Endothelial cell of umbilical vein (primary cell): ENCODE data around the gene GLYAT. TPM values are rescaled to one million over a fixed set of nuclear protein-coding genes. Genes with fewer than 3 reads are reported as not detected.

Source experiments
- BruUV-seq: library from RNA; stranded (reverse); fragments of 400-500 nt; replicated peaks from 2 replicates; lab custom pipeline; 2021; lab: Mats Ljungman, UMichigan
- CTCF ChIA-PET: fragments of 300-600, 350-600 bp; sonication (Branson Sonifier 250); formaldehyde crosslinking; loops from one replicate; lab custom pipeline; 2021; ENCODE audit warnings: antibody characterized with exemption, inconsistent platforms; lab: Charles Lee
- POLR2A ChIA-PET: fragments of 300-600, 350-600 bp; sonication (Branson Sonifier 250); formaldehyde crosslinking; loops from one replicate; lab custom pipeline; 2021; ENCODE audit warnings: antibody characterized with exemption, inconsistent platforms; lab: Charles Lee
- DNase-seq: peaks from one replicate; pipeline ENCODE4 v3.0.0-alpha.2; 2011; ENCODE audit warnings: low read depth, low spot score
- FAIRE-seq: peaks from 2 replicates; lab custom pipeline; 2011; peaks lifted over from hg19 to GRCh38; lab: Jason Lieb, UNC
- H2AFZ ChIP-seq: 2 replicates; pipeline ENCODE4 v1.6.0; 2012; ENCODE audit warnings: low read depth, low read length, control low read depth, inconsistent platforms
- H3K27ac ChIP-seq: 2 replicates; pipeline ENCODE4 v1.5.1; 2011; ENCODE audit warnings: low read depth, mild to moderate bottlenecking, control low read depth, low read length, moderate library complexity; ENCODE audit not compliant: insufficient read depth
- H3K27me3 ChIP-seq, 2 experiments: 2 replicates each; pipeline versions ENCODE4 v1.6.0 to v1.6.1; 2011; ENCODE audit warnings: low read length in 2 of 2, mixed read lengths in 1 of 2; ENCODE audit not compliant: control insufficient read depth in 2 of 2, insufficient read depth in 2 of 2
- H3K36me3 ChIP-seq, 2 experiments: 2 replicates in 1 of 2; 3 replicates in 1 of 2; pipeline ENCODE4 v1.5.1; 2011; ENCODE audit warnings: low read length in 2 of 2, mild to moderate bottlenecking in 1 of 2, moderate library complexity in 1 of 2; ENCODE audit not compliant: control insufficient read depth in 2 of 2, insufficient read depth in 2 of 2; ENCODE audit errors: extremely low read depth in 1 of 2
- H3K4me1 ChIP-seq: 3 replicates; pipeline ENCODE4 v1.5.1; 2011; ENCODE audit warnings: mild to moderate bottlenecking, low read length; ENCODE audit not compliant: control insufficient read depth, insufficient read depth; ENCODE audit errors: extremely low read depth
- H3K4me2 ChIP-seq: 2 replicates; pipeline ENCODE4 v1.6.1; 2011; ENCODE audit warnings: low read length, control low read depth, mixed read lengths; ENCODE audit not compliant: insufficient read depth
- H3K4me3 ChIP-seq, 3 experiments: fragments of 200-600 bp in 1 of 3; sonication (generic), shearing (Covaris generic) in 1 of 3; replicated peaks in 1 of 3; 2 replicates each; pipeline ENCODE4 v1.5.1; 2011 to 2016; ENCODE audit warnings: control low read depth in 3 of 3, low read length in 3 of 3, mild to moderate bottlenecking in 2 of 3, inconsistent platforms in 1 of 3, low read depth in 1 of 3, moderate library complexity in 1 of 3; ENCODE audit not compliant: insufficient read depth in 1 of 3
- H3K79me2 ChIP-seq: 2 replicates; pipeline ENCODE4 v1.6.0; 2012; ENCODE audit warnings: low read length, inconsistent platforms; ENCODE audit not compliant: control insufficient read depth, insufficient read depth
- H3K9ac ChIP-seq: replicated peaks from 2 replicates; pipeline ENCODE3; 2011; ENCODE audit warnings: low read length, control low read depth; ENCODE audit not compliant: insufficient read depth; ENCODE audit errors: extremely low read depth
- H3K9me1 ChIP-seq: replicated peaks from 3 replicates; pipeline ENCODE4 v1.6.0; 2011; ENCODE audit warnings: mild to moderate bottlenecking, low read length; ENCODE audit not compliant: control insufficient read depth, insufficient read depth; ENCODE audit errors: extremely low read depth
- H3K9me3 ChIP-seq: replicated peaks from 2 replicates; pipeline ENCODE4 v1.5.1; 2012; ENCODE audit warnings: low read length, inconsistent platforms; ENCODE audit not compliant: control insufficient read depth, insufficient read depth
- H4K20me1 ChIP-seq: replicated peaks from 2 replicates; pipeline ENCODE3; 2011; ENCODE audit warnings: mild to moderate bottlenecking, low read length; ENCODE audit not compliant: control insufficient read depth, insufficient read depth; ENCODE audit errors: extremely low read depth
- CTCF ChIP-seq, 2 donors: IDR thresholded peaks; 1 replicate in 1 of 2; 2 replicates in 1 of 2; pipeline ENCODE4 v1.5.1; 2011; ENCODE audit warnings: low read length in 2 of 2, mild to moderate bottlenecking in 2 of 2, moderate library complexity in 2 of 2, control low read depth in 1 of 2, inconsistent platforms in 1 of 2, low read depth in 1 of 2; ENCODE audit not compliant: insufficient read depth in 1 of 2; ENCODE audit errors: extremely low read depth in 1 of 2
- EZH2 ChIP-seq: IDR thresholded peaks from 2 replicates; pipeline ENCODE4 v1.6.1; 2012; ENCODE audit warnings: borderline replicate concordance, low read depth, mild to moderate bottlenecking, moderate library complexity, low read length, inconsistent platforms; ENCODE audit not compliant: severe bottlenecking
- FOS ChIP-seq: IDR thresholded peaks from 2 replicates; pipeline ENCODE4 v1.6.1; 2011; ENCODE audit warnings: mild to moderate bottlenecking, low read length, moderate library complexity, borderline replicate concordance; ENCODE audit not compliant: insufficient read depth
- JUN ChIP-seq: IDR thresholded peaks from 2 replicates; pipeline ENCODE4 v1.6.1; 2011; ENCODE audit warnings: borderline replicate concordance, low read depth; ENCODE audit not compliant: insufficient read length, insufficient read depth
- MAX ChIP-seq: IDR thresholded peaks from 2 replicates; pipeline ENCODE4 v1.6.1; 2011; ENCODE audit not compliant: insufficient read depth, insufficient read length
- MYC ChIP-seq: IDR thresholded peaks from one replicate; pipeline ENCODE4 v1.6.1; 2011; ENCODE audit warnings: mild to moderate bottlenecking, low read depth, low read length
- POLR2AphosphoS5 ChIP-seq: IDR thresholded peaks from 2 replicates; pipeline ENCODE4 v1.6.1; 2012; ENCODE audit warnings: low read depth, mild to moderate bottlenecking, control low read depth, low read length, moderate library complexity; ENCODE audit not compliant: insufficient read depth
- dilution Hi-C: fragments of 300-500 bp; cut with MboI; formaldehyde crosslinking; loops from one replicate; pipeline ENCODE4 v1.15.0; 2019; ENCODE audit warnings: low sequenced_read_pairs; ENCODE audit not compliant: extremely low pct_ligation_motif_present
- intact Hi-C: fragments of 100-400 bp; cut with micrococcal nuclease; formaldehyde crosslinking; loops from one replicate; pipeline ENCODE4 v1.10.0; 2022
- polyA plus RNA-seq, 4 experiments: library from polyadenylated mRNA; depleted of rRNA in 3 of 4; stranded (reverse) in 3 of 4; unstranded in 1 of 4; fragments of >200 nt; gene quantifications; 2 replicates each; pipeline versions ENCODE4 v1.2.1 to v1.2.3, GENCODE V29; 2011 to 2012; ENCODE audit warnings: missing spikeins in 1 of 4
- total RNA-seq: library from RNA; stranded (reverse); gene quantifications from 2 replicates; pipeline ENCODE4 v1.2.3, GENCODE V29; 2021

The GLYAT gene
- total and polyA plus RNA-seq, 2 donors (not counting 3 experiments of a cell fraction or from before 2014, with no cell fraction given), result not detected

- DNase-seq (no peak), FAIRE-seq (no peak)
- no peaks in the 10 kb centered on the region for H4K20me1 ChIP-seq
- H3K36me3 ChIP-seq, result no peaks in the 10 kb centered on the region
- H3K27me3 ChIP-seq, result no peaks in the 10 kb centered on the region
- no peaks in the 10 kb centered on the region for H3K79me2 ChIP-seq
- H2AFZ ChIP-seq, result no peak overlapping the region
- no TSS peak for BruUV-seq
- H3K9me3 ChIP-seq, result no peaks in the 10 kb centered on the region
- dilution Hi-C loops, result no loop called here
- H3K9ac ChIP-seq, result no peak overlapping the region
- no peaks in the 10 kb centered on the region for H3K9me1 ChIP-seq
- H3K27ac ChIP-seq, result no peak overlapping the region
- H3K4me2 ChIP-seq, result no peak overlapping the region
- intact Hi-C loops, result no loop called here
- H3K4me1 ChIP-seq, result no peaks in the 10 kb centered on the region
- H3K4me3 ChIP-seq, result no peak overlapping the region
- no peak for TF ChIP-seq EZH2
- TF ChIP-seq MAX, result no peak
- TF ChIP-seq MYC, result no peak
- TF ChIP-seq JUN, result no peak
- no peak for TF ChIP-seq CTCF (IDR thresholded peaks at IDR 0.05; ENCODE audit: extremely low read depth in 1 of 2, insufficient read depth in 1 of 2, low read depth in 1 of 2, low read length in 2 of 2)
- POLR2A ChIA-PET, result no interaction called here
- CTCF ChIA-PET, result no interaction called here
Measured at GRCh38 chr11:58770166-58770565, 38.4 kb upstream of the GLYAT start.

GRCh38 chr11:58769308-58769707 lies 37.6 kb upstream of the GLYAT start:
- no peak for FAIRE-seq
- no peaks in the 10 kb centered on the region for H4K20me1 ChIP-seq
- intact Hi-C loops (no loop called here), dilution Hi-C loops (no loop called here)
- H3K4me3 ChIP-seq, result no peak overlapping the region
- H3K79me2 ChIP-seq, result no peaks in the 10 kb centered on the region
- no peak for DNase-seq
- H3K9ac ChIP-seq, result no peak overlapping the region
- ChIA-PET POLR2A (no interaction called here), CTCF (no interaction called here)
- TF ChIP-seq POLR2AphosphoS5, result no peak
- TF ChIP-seq FOS, result no peak
- TF ChIP-seq CTCF (IDR thresholded peaks at IDR 0.05; ENCODE audit: extremely low read depth in 1 of 2, insufficient read depth in 1 of 2, low read depth in 1 of 2, low read length in 2 of 2), result no peak
- no peaks in the 10 kb centered on the region for H3K9me3 ChIP-seq
- no peaks in the 10 kb centered on the region for H3K36me3 ChIP-seq
- H3K27ac ChIP-seq, result no peak overlapping the region
- BruUV-seq, result no TSS peak
- no peaks in the 10 kb centered on the region for H3K27me3 ChIP-seq
- no peaks in the 10 kb centered on the region for H3K9me1 ChIP-seq
- no peak overlapping the region for H2AFZ ChIP-seq
- H3K4me2 ChIP-seq, result no peak overlapping the region
- no peaks in the 10 kb centered on the region for H3K4me1 ChIP-seq
